ENCODE results near the gene TAF11. TPM values are rescaled to one million over a fixed set of nuclear protein-coding genes. Genes with fewer than 3 reads are reported as not detected.

TAF11 gene
- total RNA-seq, 2 donors from 2014 or later: 44.7 to 50.4 TPM

DNA sequence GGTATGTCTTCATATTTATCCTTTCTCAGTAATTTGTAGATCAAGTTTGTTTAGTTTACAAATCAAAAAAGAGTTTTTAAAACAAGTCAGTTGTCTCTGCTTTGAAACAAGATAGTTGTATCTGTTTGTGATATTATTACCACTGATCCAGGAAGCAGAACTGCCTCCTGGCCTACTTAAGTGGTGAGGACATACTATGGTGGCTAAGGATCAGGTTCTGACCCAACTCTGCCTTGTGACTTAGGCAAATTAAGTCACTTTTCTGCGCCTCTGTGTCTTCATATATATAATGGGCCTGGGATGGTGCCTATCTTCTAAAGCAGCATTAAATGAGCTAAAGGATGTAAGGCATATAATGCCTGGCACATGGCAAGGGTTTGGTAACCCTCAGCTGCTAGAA lies 9.9 kb upstream of the TAF11 start:
- Histone ChIP-seq H3K9ac (ENCODE audit: extremely low read depth, low read length, poor library complexity, severe bottlenecking) (no peak overlapping the region), H3K27me3 (ENCODE audit: control insufficient read depth, insufficient read depth, low read length, poor library complexity, severe bottlenecking) (no peaks in the 10 kb centered on the region), H3K4me1 (ENCODE audit: control insufficient read depth, insufficient read depth, low read length) (no peaks in the 10 kb centered on the region), H3K9me3 (ENCODE audit: control insufficient read depth, low read length) (no peaks in the 10 kb centered on the region), H3K36me3 (ENCODE audit: control insufficient read depth, insufficient read depth, low read length) (no peaks in the 10 kb centered on the region), H3K4me3 (ENCODE audit: low read length) (no peak overlapping the region), H3K27ac (ENCODE audit: low read depth, low read length) (no peak overlapping the region)
- Mint-ChIP-seq H3K27ac (no peak overlapping the region), H3K9me3 (no peaks in the 10 kb centered on the region), H3K4me1 (peaks cover 6% of the 10 kb centered on the region), H3K36me3 (ENCODE audit: low read depth) (no peaks in the 10 kb centered on the region), H3K4me3 (no peak overlapping the region), H3K27me3 (ENCODE audit: insufficient read depth) (no peaks in the 10 kb centered on the region)
- TF ChIP-seq, protein P1, sequence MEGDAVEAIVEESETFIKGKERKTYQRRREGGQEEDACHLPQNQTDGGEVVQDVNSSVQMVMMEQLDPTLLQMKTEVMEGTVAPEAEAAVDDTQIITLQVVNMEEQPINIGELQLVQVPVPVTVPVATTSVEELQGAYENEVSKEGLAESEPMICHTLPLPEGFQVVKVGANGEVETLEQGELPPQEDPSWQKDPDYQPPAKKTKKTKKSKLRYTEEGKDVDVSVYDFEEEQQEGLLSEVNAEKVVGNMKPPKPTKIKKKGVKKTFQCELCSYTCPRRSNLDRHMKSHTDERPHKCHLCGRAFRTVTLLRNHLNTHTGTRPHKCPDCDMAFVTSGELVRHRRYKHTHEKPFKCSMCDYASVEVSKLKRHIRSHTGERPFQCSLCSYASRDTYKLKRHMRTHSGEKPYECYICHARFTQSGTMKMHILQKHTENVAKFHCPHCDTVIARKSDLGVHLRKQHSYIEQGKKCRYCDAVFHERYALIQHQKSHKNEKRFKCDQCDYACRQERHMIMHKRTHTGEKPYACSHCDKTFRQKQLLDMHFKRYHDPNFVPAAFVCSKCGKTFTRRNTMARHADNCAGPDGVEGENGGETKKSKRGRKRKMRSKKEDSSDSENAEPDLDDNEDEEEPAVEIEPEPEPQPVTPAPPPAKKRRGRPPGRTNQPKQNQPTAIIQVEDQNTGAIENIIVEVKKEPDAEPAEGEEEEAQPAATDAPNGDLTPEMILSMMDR (conservative IDR thresholded peaks at IDR 0.05): no peak
- DNase-seq: no peak
- WGBS, 2 experiments (ENCODE audit: insufficient coverage in 1 of 2, insufficient read length in 1 of 2): 90% methylated on average over 1 of the region's 1 CpG; no CpG with 5 or more reads in 1 of the 2 experiments

DNA sequence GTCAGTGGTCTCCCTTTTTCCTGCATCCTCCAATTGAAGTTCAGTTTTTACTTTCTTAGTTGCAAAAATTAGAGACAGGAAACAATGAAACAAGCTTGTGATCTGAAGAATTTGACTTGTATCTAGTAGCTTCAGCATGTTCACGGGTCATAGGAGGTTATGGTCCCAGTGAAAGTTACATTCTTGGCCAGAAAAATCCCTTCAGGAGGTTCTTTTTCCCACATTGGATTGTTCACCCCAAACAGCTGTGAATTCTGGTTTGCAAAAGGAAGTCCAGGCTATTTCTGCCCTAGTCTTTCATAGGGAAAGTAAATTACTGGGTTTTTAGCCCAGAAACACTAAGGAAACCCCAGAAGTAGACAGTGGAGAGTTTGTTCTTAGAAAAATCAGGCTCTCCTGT lies 9.3 kb upstream of the TAF11 start:
- TF ChIP-seq, protein P1 (conservative IDR thresholded peaks at IDR 0.05): no peak
- Mint-ChIP-seq H3K4me3 (no peak overlapping the region), H3K4me1 (peaks cover 11% of the 10 kb centered on the region), H3K9me3 (no peaks in the 10 kb centered on the region), H3K27me3 (ENCODE audit: insufficient read depth) (no peaks in the 10 kb centered on the region), H3K36me3 (ENCODE audit: low read depth) (no peaks in the 10 kb centered on the region), H3K27ac (no peak overlapping the region)
- H3K36me3 ChIP-seq (ENCODE audit: control insufficient read depth, insufficient read depth, low read length): no peaks in the 10 kb centered on the region
- H3K4me3 ChIP-seq (ENCODE audit: low read length): no peak overlapping the region
- no peaks in the 10 kb centered on the region for H3K27me3 ChIP-seq (ENCODE audit: control insufficient read depth, insufficient read depth, low read length, poor library complexity, severe bottlenecking)
- WGBS, 2 experiments (ENCODE audit: insufficient coverage in 1 of 2, insufficient read length in 1 of 2): 88 to 93% methylated on average over 1 of the region's 1 CpG
- no peaks in the 10 kb centered on the region for H3K9me3 ChIP-seq (ENCODE audit: control insufficient read depth, low read length)
- DNase-seq: no peak
- no peak overlapping the region for H3K27ac ChIP-seq (ENCODE audit: low read depth, low read length)
- H3K9ac ChIP-seq (ENCODE audit: extremely low read depth, low read length, poor library complexity, severe bottlenecking): no peak overlapping the region
- no peaks in the 10 kb centered on the region for H3K4me1 ChIP-seq (ENCODE audit: control insufficient read depth, insufficient read depth, low read length)

DNA sequence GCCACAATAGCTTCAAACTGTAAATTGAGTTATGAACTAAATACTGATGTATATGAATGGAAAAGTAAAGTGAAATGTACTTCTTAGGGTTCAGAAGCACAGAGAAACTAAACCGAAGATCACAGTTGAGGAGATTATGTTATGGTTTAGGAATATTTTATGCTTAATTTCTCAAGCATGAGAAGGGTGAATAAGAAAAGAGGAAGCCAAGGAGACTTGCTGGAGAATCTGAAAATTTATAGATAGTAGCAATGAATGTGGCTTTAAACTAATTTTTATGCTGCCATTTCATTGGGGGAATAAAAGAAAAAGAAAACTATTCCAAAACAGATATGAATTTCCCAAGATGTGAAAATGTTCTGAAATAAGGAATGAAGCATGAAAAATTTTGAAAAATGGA lies 6.9 kb upstream of the TAF11 start:
- no peaks in the 10 kb centered on the region for H3K9me3 ChIP-seq (ENCODE audit: control insufficient read depth, low read length)
- peaks cover 4% of the 10 kb centered on the region for H3K36me3 Mint-ChIP-seq (ENCODE audit: low read depth)
- H3K27ac Mint-ChIP-seq: no peak overlapping the region
- 83 to 94% methylated on average over 1 of the region's 1 CpG for WGBS, 2 experiments (ENCODE audit: insufficient coverage in 1 of 2, insufficient read length in 1 of 2)
- DNase-seq: no peak
- H3K4me3 ChIP-seq (ENCODE audit: low read length): no peak overlapping the region
- H3K27me3 Mint-ChIP-seq (ENCODE audit: insufficient read depth): no peaks in the 10 kb centered on the region
- peaks cover 4% of the 10 kb centered on the region for H3K4me1 ChIP-seq (ENCODE audit: control insufficient read depth, insufficient read depth, low read length)
- H3K27me3 ChIP-seq (ENCODE audit: control insufficient read depth, insufficient read depth, low read length, poor library complexity, severe bottlenecking): no peaks in the 10 kb centered on the region
- TF ChIP-seq, protein P1 (conservative IDR thresholded peaks at IDR 0.05): no peak
- H3K9ac ChIP-seq (ENCODE audit: extremely low read depth, low read length, poor library complexity, severe bottlenecking): no peak overlapping the region
- H3K36me3 ChIP-seq (ENCODE audit: control insufficient read depth, insufficient read depth, low read length): no peaks in the 10 kb centered on the region
- H3K27ac ChIP-seq (ENCODE audit: low read depth, low read length): no peak overlapping the region
- peaks cover 18% of the 10 kb centered on the region for H3K4me1 Mint-ChIP-seq
- no peak overlapping the region for H3K4me3 Mint-ChIP-seq
- no peaks in the 10 kb centered on the region for H3K9me3 Mint-ChIP-seq
